ENCODE measurements around the gene CTXN1.
"Not testable (repeated sequence)": the region's sequence is repeated elsewhere in the genome, so short reads cannot be mapped to it uniquely, and the experiment has no call there.

CTXN1 gene

GRCh38 chr19:7962644-7963268 is 36.8 kb upstream of the CTXN1 start:
- H3K9ac ChIP-seq (ENCODE audit: low read length) = no peak overlapping the region
- no peaks in the 10 kb centered on the region for H3K27me3 ChIP-seq (ENCODE audit: low read depth, low read length)
- H3K36me3 ChIP-seq (replicated peaks; ENCODE audit: low read depth, low read length) = peaks cover 72% of the 10 kb centered on the region
- no peak for TF ChIP-seq CTCF (IDR thresholded peaks at IDR 0.05; ENCODE audit: low read depth, low read length)
- no peak for TF ChIP-seq EZH2phosphoT487 (IDR thresholded peaks at IDR 0.05; ENCODE audit: low read depth)
- no peaks in the 10 kb centered on the region for H3K4me1 ChIP-seq (ENCODE audit: low read length)
- no peaks in the 10 kb centered on the region for H4K20me1 ChIP-seq (ENCODE audit: insufficient read depth, low read length)
- H3K4me3 ChIP-seq (ENCODE audit: low read length) = no peak overlapping the region
- no peaks in the 10 kb centered on the region for H3K79me2 ChIP-seq (ENCODE audit: low read length)
- no peak overlapping the region for H3K27ac ChIP-seq (ENCODE audit: low read length)
- no peak overlapping the region for H3K4me2 ChIP-seq (ENCODE audit: low read length)
- no peak overlapping the region for H2AFZ ChIP-seq (ENCODE audit: low read depth, low read length)
- H3K9me3 ChIP-seq (ENCODE audit: insufficient read depth, low read length) = no peaks in the 10 kb centered on the region

- no peak overlapping the region for H3K9ac ChIP-seq (ENCODE audit: low read length)
- no peaks in the 10 kb centered on the region for H3K9me3 ChIP-seq (ENCODE audit: insufficient read depth, low read length)
- no peak for TF ChIP-seq CTCF (IDR thresholded peaks at IDR 0.05; ENCODE audit: low read depth, low read length)
- no peaks in the 10 kb centered on the region for H3K79me2 ChIP-seq (ENCODE audit: low read length)
- H3K27me3 ChIP-seq (ENCODE audit: low read depth, low read length) = no peaks in the 10 kb centered on the region
- H3K4me3 ChIP-seq (ENCODE audit: low read length) = no peak overlapping the region
- no peak overlapping the region for H2AFZ ChIP-seq (ENCODE audit: low read depth, low read length)
- peaks cover 69% of the 10 kb centered on the region for H3K36me3 ChIP-seq (replicated peaks; ENCODE audit: low read depth, low read length)
- no peaks in the 10 kb centered on the region for H4K20me1 ChIP-seq (ENCODE audit: insufficient read depth, low read length)
- H3K4me1 ChIP-seq (ENCODE audit: low read length) = no peaks in the 10 kb centered on the region
- H3K4me2 ChIP-seq (ENCODE audit: low read length) = no peak overlapping the region
- H3K27ac ChIP-seq (ENCODE audit: low read length) = no peak overlapping the region
Observed at GRCh38 chr19:7961920-7962626, 36.1 kb upstream of the CTXN1 start.

- H3K9ac ChIP-seq (ENCODE audit: low read length); H2AFZ ChIP-seq (ENCODE audit: low read depth, low read length); H4K20me1 ChIP-seq (ENCODE audit: insufficient read depth, low read length); H3K4me2 ChIP-seq (ENCODE audit: low read length); H3K27me3 ChIP-seq (ENCODE audit: low read depth, low read length); H3K79me2 ChIP-seq (ENCODE audit: low read length); H3K4me3 ChIP-seq (ENCODE audit: low read length); H3K27ac ChIP-seq (ENCODE audit: low read length); H3K9me3 ChIP-seq (ENCODE audit: insufficient read depth, low read length); H3K4me1 ChIP-seq (ENCODE audit: low read length): not testable (repeated sequence)
- peaks cover 65% of the 10 kb centered on the region for H3K36me3 ChIP-seq (replicated peaks; ENCODE audit: low read depth, low read length)
Observed at GRCh38 chr19:7961082-7961481, 35.1 kb upstream of the CTXN1 start.

- no peak overlapping the region for H3K4me3 ChIP-seq (ENCODE audit: low read length)
- no peaks in the 10 kb centered on the region for H3K9me3 ChIP-seq (ENCODE audit: insufficient read depth, low read length)
- TF ChIP-seq EZH2phosphoT487 (IDR thresholded peaks at IDR 0.05; ENCODE audit: low read depth) (no peak), CTCF (IDR thresholded peaks at IDR 0.05; ENCODE audit: low read depth, low read length) (no peak)
- no peak overlapping the region for H3K4me2 ChIP-seq (ENCODE audit: low read length)
- peaks cover 60% of the 10 kb centered on the region for H3K36me3 ChIP-seq (replicated peaks; ENCODE audit: low read depth, low read length)
- no peak overlapping the region for H2AFZ ChIP-seq (ENCODE audit: low read depth, low read length)
- no peaks in the 10 kb centered on the region for H3K4me1 ChIP-seq (ENCODE audit: low read length)
- no peaks in the 10 kb centered on the region for H3K79me2 ChIP-seq (ENCODE audit: low read length)
- no peak overlapping the region for H3K9ac ChIP-seq (ENCODE audit: low read length)
- H3K27ac ChIP-seq (ENCODE audit: low read length) = no peak overlapping the region
- H3K27me3 ChIP-seq (ENCODE audit: low read depth, low read length) = no peaks in the 10 kb centered on the region
- no peaks in the 10 kb centered on the region for H4K20me1 ChIP-seq (ENCODE audit: insufficient read depth, low read length)
Observed at GRCh38 chr19:7959211-7959610, 33.3 kb upstream of the CTXN1 start.

Measured in OCI-LY3 (cell line).